Natural killer cell treated with Interleukin-12 subunit alpha and Interleukin-12 subunit beta and Interleukin-15 and Interleukin-18, amount 100 ng/mL, for 72 hours (primary cell): ENCODE data around the gene MGAT4C. TPM values are rescaled to one million over a fixed set of nuclear protein-coding genes. Genes with fewer than 3 reads are reported as not detected.
"Not testable (repeated sequence)": the region's sequence is repeated elsewhere in the genome, so short reads cannot be mapped to it uniquely, and the experiment has no call there.

Experiments used
- ATAC-seq, 2 donors: fragments of 150-1000 bp; cut with Tn5 transposase in 1 of 2; sonication (Bioruptor Pico), chemical (Tn5 transposase) in 1 of 2; 2 replicates each; pipeline ENCODE4 v1.10.0; 2021
- DNase-seq: peaks from one replicate; pipeline ENCODE4 v3.0.0; 2022; ENCODE audit warnings: low spot score
- H3K27ac Mint-ChIP-seq, 2 donors: 1 replicate in 1 of 2; 2 replicates in 1 of 2; pipeline ENCODE4 v1.8.0; 2022; ENCODE audit warnings: mixed read lengths in 2 of 2, mild to moderate bottlenecking in 1 of 2, moderate library complexity in 1 of 2
- H3K27me3 Mint-ChIP-seq, 2 donors: 1 replicate in 1 of 2; 2 replicates in 1 of 2; pipeline ENCODE4 v1.8.0; 2022; ENCODE audit warnings: mixed read lengths in 2 of 2
- H3K36me3 Mint-ChIP-seq: one replicate; pipeline ENCODE4 v1.8.0; 2022; ENCODE audit warnings: mixed read lengths
- H3K4me1 Mint-ChIP-seq, 2 donors: 1 replicate in 1 of 2; 2 replicates in 1 of 2; pipeline ENCODE4 v1.8.0; 2022; ENCODE audit warnings: low read depth in 2 of 2, mixed read lengths in 2 of 2, mild to moderate bottlenecking in 1 of 2
- H3K4me3 Mint-ChIP-seq: one replicate; pipeline ENCODE4 v1.8.0; 2022; ENCODE audit warnings: mixed read lengths
- H3K9me3 Mint-ChIP-seq: 2 replicates; pipeline ENCODE4 v1.8.0; 2022; ENCODE audit warnings: mixed read lengths
- total RNA-seq, 2 donors: library from RNA; stranded (reverse); gene quantifications; one replicate each; pipeline ENCODE4 v1.2.3, GENCODE V29; 2022

MGAT4C gene
- total RNA-seq = not detected

- no peak within 1 kb of the TSS for H3K27ac Mint-ChIP-seq
- DNase-seq (no peak), ATAC-seq (no peak)
- no peaks in the 10 kb centered on the region for H3K36me3 Mint-ChIP-seq
- no peaks in the 10 kb centered on the region for H3K4me1 Mint-ChIP-seq
- no peaks in the 10 kb centered on the region for H3K27me3 Mint-ChIP-seq
- no peak within 1 kb of the TSS for H3K4me3 Mint-ChIP-seq
- no peaks in the 10 kb centered on the region for H3K9me3 Mint-ChIP-seq
These were observed at the start of gene MGAT4C for GRCh38 chr12:86256163-86256562. MGAT4C (minus strand) TSS chr12:86256391.

GRCh38 chr12:86296396-86296795 is 40.2 kb upstream of the MGAT4C start:
- not testable (repeated sequence) for H3K4me1 Mint-ChIP-seq

GRCh38 chr12:86293682-86294240 is 37.6 kb upstream of the MGAT4C start:
- H3K4me1 Mint-ChIP-seq = no peaks in the 10 kb centered on the region
- H3K27me3 Mint-ChIP-seq = no peaks in the 10 kb centered on the region
- DNase-seq = no peak
- H3K27ac Mint-ChIP-seq = no peak overlapping the region
- no peak for ATAC-seq
- peaks cover 8% of the 10 kb centered on the region for H3K36me3 Mint-ChIP-seq
- peaks cover 16% of the 10 kb centered on the region for H3K9me3 Mint-ChIP-seq
- no peak overlapping the region for H3K4me3 Mint-ChIP-seq

More at GRCh38 chr12:86296396-86296795, 40.2 kb upstream of the MGAT4C start:
- H3K27ac Mint-ChIP-seq, H3K36me3 Mint-ChIP-seq, H3K4me3 Mint-ChIP-seq, H3K27me3 Mint-ChIP-seq, ATAC-seq, DNase-seq: not testable (repeated sequence)
- peaks cover 12% of the 10 kb centered on the region for H3K9me3 Mint-ChIP-seq

- H3K4me1 Mint-ChIP-seq = no peaks in the 10 kb centered on the region
- no peak overlapping the region for H3K27ac Mint-ChIP-seq
- ATAC-seq (no peak), DNase-seq (no peak)
- no peak overlapping the region for H3K4me3 Mint-ChIP-seq
- H3K9me3 Mint-ChIP-seq = peaks cover 14% of the 10 kb centered on the region
- no peaks in the 10 kb centered on the region for H3K27me3 Mint-ChIP-seq
- H3K36me3 Mint-ChIP-seq = peaks cover 8% of the 10 kb centered on the region
These were observed 36.3 kb upstream of the MGAT4C start for GRCh38 chr12:86292480-86292879.

GRCh38 chr12:86290615-86291014 is 34.4 kb upstream of the MGAT4C start:
- DNase-seq (no peak), ATAC-seq (no peak)
- Mint-ChIP-seq H3K9me3 (peaks cover 13% of the 10 kb centered on the region), H3K4me1 (no peaks in the 10 kb centered on the region), H3K4me3 (no peak overlapping the region), H3K27me3 (no peaks in the 10 kb centered on the region), H3K27ac (no peak overlapping the region), H3K36me3 (peaks cover 8% of the 10 kb centered on the region)

- Mint-ChIP-seq H3K27me3 (no peaks in the 10 kb centered on the region), H3K4me3 (no peak overlapping the region), H3K36me3 (no peaks in the 10 kb centered on the region), H3K4me1 (no peaks in the 10 kb centered on the region), H3K27ac (no peak overlapping the region), H3K9me3 (peaks cover 4% of the 10 kb centered on the region)
- no peak for DNase-seq
- ATAC-seq = no peak
These were observed 29.9 kb upstream of the MGAT4C start for GRCh38 chr12:86286119-86286518.

GRCh38 chr12:86283620-86284019 is 27.4 kb upstream of the MGAT4C start:
- Mint-ChIP-seq H3K36me3 (no peaks in the 10 kb centered on the region), H3K9me3 (peaks cover 6% of the 10 kb centered on the region), H3K4me3 (no peak overlapping the region), H3K27me3 (no peaks in the 10 kb centered on the region), H3K4me1 (no peaks in the 10 kb centered on the region), H3K27ac (no peak overlapping the region)
- no peak for ATAC-seq
- no peak for DNase-seq

- no peaks in the 10 kb centered on the region for H3K27me3 Mint-ChIP-seq
- H3K36me3 Mint-ChIP-seq = no peaks in the 10 kb centered on the region
- H3K27ac Mint-ChIP-seq = no peak overlapping the region
These were observed 19.2 kb upstream of the MGAT4C start for GRCh38 chr12:86275356-86275755.

GRCh38 chr12:86265329-86265695 is 9.1 kb upstream of the MGAT4C start:
- no peaks in the 10 kb centered on the region for H3K4me1 Mint-ChIP-seq
- no peak for ATAC-seq
- peaks cover 11% of the 10 kb centered on the region for H3K9me3 Mint-ChIP-seq
- no peaks in the 10 kb centered on the region for H3K27me3 Mint-ChIP-seq
- no peak overlapping the region for H3K27ac Mint-ChIP-seq
- H3K4me3 Mint-ChIP-seq = no peak overlapping the region
- peaks cover 9% of the 10 kb centered on the region for H3K36me3 Mint-ChIP-seq
- DNase-seq = no peak

More at GRCh38 chr12:86275356-86275755, 19.2 kb upstream of the MGAT4C start:
- DNase-seq (no peak), ATAC-seq (no peak)
- H3K9me3 Mint-ChIP-seq = peaks cover 15% of the 10 kb centered on the region
- no peak overlapping the region for H3K4me3 Mint-ChIP-seq
- no peaks in the 10 kb centered on the region for H3K4me1 Mint-ChIP-seq

- no peak for ATAC-seq
- H3K27ac Mint-ChIP-seq = no peak overlapping the region
- H3K4me1 Mint-ChIP-seq = no peaks in the 10 kb centered on the region
- peaks cover 9% of the 10 kb centered on the region for H3K36me3 Mint-ChIP-seq
- no peak for DNase-seq
- no peaks in the 10 kb centered on the region for H3K27me3 Mint-ChIP-seq
- peaks cover 11% of the 10 kb centered on the region for H3K9me3 Mint-ChIP-seq
- no peak overlapping the region for H3K4me3 Mint-ChIP-seq
These were observed 8.5 kb upstream of the MGAT4C start for GRCh38 chr12:86264451-86265328.

GRCh38 chr12:86261578-86261977 is 5.4 kb upstream of the MGAT4C start:
- ATAC-seq (no peak), DNase-seq (no peak)
- no peak overlapping the region for H3K4me3 Mint-ChIP-seq
- H3K4me1 Mint-ChIP-seq = no peaks in the 10 kb centered on the region
- H3K27me3 Mint-ChIP-seq = no peaks in the 10 kb centered on the region
- no peak overlapping the region for H3K27ac Mint-ChIP-seq
- H3K36me3 Mint-ChIP-seq = peaks cover 9% of the 10 kb centered on the region
- H3K9me3 Mint-ChIP-seq = peaks cover 11% of the 10 kb centered on the region

- H3K27ac Mint-ChIP-seq = no peak overlapping the region
- no peak overlapping the region for H3K4me3 Mint-ChIP-seq
- ATAC-seq (no peak), DNase-seq (no peak)
- H3K27me3 Mint-ChIP-seq = no peaks in the 10 kb centered on the region
- H3K4me1 Mint-ChIP-seq = no peaks in the 10 kb centered on the region
- H3K36me3 Mint-ChIP-seq = peaks cover 8% of the 10 kb centered on the region
- peaks cover 11% of the 10 kb centered on the region for H3K9me3 Mint-ChIP-seq
These were observed 5.0 kb upstream of the MGAT4C start for GRCh38 chr12:86261142-86261541.

GRCh38 chr12:86260183-86260582 is 4.0 kb upstream of the MGAT4C start:
- ATAC-seq (no peak), DNase-seq (no peak)
- Mint-ChIP-seq H3K27ac (no peak overlapping the region), H3K4me3 (no peak overlapping the region), H3K9me3 (peaks cover 8% of the 10 kb centered on the region), H3K4me1 (no peaks in the 10 kb centered on the region), H3K27me3 (no peaks in the 10 kb centered on the region), H3K36me3 (peaks cover 1% of the 10 kb centered on the region)

- Mint-ChIP-seq H3K36me3 (no peaks in the 10 kb centered on the region), H3K4me1 (no peaks in the 10 kb centered on the region), H3K4me3 (no peak overlapping the region), H3K27ac (no peak overlapping the region), H3K9me3 (peaks cover 2% of the 10 kb centered on the region), H3K27me3 (no peaks in the 10 kb centered on the region)
- DNase-seq (no peak), ATAC-seq (no peak)
These were observed 943 bp upstream of the MGAT4C start for GRCh38 chr12:86257134-86257533.
